Hypothalamus (tissue), 51 donors: ENCODE measurements around the gene PRDM16.

Source experiments
- DNase-seq, 51 donors: peaks; one replicate each; lab custom pipeline; 2025; lab: John Stamatoyannopoulos, UW

Gene PRDM16

GRCh38 chr1:3116560-3116959, 47.6 kb downstream of the PRDM16 start:
- no peak for DNase-seq

DNA sequence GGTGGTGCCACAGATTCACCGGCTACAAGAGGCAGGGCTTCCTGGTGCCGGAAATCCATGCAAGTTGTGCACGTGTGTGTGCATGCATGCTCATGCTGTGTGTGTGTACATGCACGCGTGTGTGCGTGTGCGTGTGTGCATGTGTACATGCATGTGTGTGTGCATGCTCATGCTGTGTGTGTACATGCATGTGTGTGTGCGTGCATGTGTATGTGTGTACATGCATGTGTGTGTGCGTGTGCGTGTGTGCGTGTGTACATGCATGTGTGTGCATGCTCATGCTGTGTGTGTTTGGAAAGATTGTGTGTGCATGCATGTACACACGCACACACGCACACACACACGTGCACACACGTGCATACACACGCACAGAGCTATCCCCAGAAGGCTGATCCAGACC, 48.9 kb downstream of the PRDM16 start:
- no peak for DNase-seq

GRCh38 chr1:3119061-3119460, 50.1 kb downstream of the PRDM16 start:
- no peak for DNase-seq

- DNase-seq: no peak
Observed at GRCh38 chr1:3119725-3120124, 50.7 kb downstream of the PRDM16 start.

DNA sequence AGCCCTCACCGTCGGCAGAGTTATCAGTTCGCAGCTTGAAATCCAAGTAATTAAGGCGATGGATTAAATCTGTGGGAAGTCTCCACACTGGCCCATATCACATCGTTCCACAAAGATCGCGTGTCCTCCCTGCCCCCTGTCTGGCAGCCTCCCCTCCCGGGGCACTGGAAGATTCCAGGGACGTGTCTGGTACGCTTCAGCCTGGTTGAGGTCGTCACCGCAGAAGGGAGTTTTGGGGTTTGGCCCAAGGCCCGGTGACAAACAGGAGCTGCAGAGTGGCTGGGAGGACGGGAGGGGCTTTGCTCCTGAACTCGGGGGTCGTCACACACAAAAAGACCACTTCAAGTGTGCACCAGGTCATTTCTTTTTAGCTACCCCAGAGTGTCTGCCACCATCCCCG, 51.1 kb downstream of the PRDM16 start:
- no peak for DNase-seq

- no peak for DNase-seq
Observed at GRCh38 chr1:3120994-3121393, 52.0 kb downstream of the PRDM16 start.

DNA sequence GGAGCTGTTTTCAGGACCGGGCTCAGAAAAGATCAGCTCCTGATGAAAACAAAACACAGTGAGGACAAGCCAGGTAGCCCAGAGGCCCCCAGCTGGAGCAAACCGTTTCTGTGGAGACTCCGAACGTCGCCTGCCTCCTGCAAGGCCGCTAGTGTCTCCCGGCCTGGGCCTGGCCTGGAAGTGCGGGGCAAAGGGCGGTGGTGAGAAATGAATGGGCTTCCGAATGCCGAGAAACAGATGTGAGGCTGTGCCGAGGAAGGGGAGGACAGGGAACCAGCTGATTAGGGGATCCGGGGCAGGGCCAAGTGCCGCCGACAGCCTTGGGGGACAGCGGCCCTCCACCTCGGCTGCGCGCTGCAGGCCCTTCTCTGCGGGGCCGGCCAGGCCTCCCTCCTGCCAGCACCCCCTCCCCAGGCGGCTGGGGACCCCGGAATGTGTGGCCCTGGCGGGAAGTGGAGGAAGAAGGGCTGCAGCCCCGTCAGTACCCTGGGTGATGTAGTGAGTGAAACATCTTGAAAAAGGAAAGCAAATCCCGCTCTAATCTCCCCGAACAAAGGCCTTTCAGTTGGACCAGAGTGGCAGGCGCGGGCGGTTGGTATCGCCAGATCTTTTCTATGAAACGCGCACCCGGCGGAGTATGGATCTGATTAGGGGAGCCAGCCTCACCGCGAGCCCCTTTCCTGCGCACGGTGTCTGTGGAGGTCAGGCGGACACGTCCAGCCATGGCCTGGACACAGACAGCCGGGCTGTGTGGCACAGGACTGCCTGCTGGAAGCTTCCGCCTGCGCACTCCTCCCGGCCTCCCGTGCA, 52.6 kb downstream of the PRDM16 start:
- no peak for DNase-seq

- no peak for DNase-seq
Observed at GRCh38 chr1:3122311-3122710, 53.3 kb downstream of the PRDM16 start.

GRCh38 chr1:3124246-3124645, 55.2 kb downstream of the PRDM16 start:
- no peak for DNase-seq

DNA sequence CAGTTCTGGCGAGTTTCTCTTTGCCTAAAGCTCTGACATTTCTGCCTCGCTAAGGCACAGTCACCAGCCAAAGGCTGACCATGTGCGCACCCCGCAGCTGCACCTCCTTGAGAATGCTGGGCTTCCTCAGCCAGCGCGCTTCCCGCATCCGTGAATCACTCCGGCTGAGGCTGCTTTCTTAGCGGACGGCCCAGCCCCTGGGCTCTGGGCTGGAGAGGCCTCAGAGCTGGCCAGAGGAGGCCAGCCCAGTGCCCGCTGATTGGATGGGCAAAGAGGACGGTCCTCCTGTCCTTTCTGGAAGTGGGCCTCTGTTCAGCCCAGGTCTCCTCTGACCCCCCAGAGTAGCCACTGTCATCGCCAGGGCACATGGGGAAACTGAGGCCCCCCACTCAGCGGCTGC, 56.1 kb downstream of the PRDM16 start:
- DNase-seq: peak in 8 of 51 donors; percentile 10 to 55 (median 40)

DNA sequence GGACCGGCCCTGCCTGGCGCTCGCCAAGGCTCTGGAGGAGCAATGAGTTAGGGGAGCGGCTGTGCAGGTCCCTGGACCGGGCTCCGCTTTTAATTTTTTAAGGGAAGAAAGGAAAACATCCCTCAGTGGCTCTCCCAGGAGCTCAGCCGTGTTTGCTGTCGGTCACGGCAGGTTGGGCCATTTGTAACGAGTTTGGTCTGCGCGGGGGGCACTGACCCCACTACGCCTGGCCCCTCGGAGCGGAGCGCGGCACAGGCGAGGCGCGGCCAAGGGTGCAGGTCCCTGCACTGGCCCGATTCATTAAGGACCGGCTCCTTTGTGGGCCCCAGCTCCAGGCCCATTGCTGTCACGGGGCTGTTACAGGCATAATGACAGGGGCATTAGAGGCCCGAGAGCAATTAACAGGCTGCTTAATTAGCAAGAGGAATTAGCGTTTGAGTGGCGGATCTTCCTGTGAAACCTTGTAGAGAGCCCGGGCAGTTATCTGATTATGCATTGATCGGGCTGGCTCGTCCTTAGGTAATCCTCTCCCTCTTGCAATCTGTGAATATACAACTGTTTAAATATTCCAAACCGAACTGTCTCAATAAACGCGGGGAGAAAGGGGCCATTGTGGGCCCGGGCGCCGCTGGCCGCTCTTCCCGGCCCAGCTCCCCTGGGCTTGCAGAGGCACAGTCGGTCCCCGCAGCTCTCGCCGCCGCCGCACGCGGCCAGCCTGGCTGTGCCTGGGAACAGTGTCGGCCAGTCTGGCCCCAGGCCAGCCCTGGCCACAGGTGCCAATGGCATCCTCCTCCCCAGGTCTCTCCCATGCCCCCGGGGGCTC, 56.8 kb downstream of the PRDM16 start:
- peak in 12 of 51 donors; percentile 17 to 44 (median 30) for DNase-seq

- DNase-seq: no peak
Observed at GRCh38 chr1:3126756-3127678, 58.0 kb downstream of the PRDM16 start.

- peak in 15 of 51 donors; percentile 16 to 67 (median 38) for DNase-seq
Observed at GRCh38 chr1:3127738-3128137, 58.7 kb downstream of the PRDM16 start.

DNA sequence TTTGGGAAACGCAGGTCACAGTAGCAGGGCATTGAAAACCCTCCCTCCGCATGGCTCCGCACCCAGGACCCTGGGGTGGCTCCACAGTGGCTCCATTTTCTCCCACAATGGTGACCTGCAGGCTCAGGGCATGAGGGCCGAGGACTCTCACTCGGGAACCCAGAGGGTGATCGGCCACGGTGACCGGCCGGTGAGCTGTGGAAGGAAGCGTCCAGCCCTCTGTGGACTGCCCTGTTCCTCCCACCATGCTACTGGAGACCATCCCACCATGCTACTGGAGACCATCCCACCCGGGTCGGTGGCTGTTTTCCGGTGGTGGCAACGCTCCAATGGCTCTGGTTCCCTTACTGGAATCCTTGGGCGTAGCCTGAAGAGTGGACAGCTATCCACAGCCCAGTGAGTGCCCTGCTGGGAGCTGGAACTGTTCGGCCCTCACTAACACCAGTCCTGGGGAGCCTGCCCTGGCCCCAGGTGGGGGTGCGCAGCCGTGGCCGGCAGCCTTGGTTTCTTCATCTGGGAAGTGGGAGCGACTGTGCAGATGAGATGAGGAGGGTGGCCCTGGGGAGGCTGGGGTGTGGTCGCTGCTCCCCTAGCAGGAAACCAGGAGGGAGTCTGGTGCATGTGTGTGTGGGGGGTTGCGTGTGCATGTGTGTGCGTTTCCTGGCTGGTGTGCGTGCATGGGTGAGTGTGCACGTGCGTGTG, 59.6 kb downstream of the PRDM16 start:
- no peak for DNase-seq

DNA sequence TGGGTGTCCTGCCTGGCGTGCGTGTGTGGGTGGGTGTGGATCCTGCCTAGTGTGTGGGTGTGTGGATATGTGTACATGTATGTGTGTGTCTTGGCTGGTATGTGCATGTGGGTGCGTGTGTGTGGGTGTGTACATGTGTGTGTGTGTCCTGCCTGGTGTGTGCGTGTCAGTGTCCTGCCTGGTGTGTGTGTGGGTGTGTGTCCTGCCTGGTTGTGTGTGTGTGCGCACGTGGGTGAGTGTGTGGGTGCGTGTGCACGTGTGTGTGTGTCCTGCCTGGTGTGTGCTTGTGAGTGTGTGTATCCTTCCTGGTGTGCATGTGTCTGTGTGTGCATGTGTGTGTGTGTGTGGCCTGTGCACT, 60.1 kb downstream of the PRDM16 start:
- no peak for DNase-seq

- DNase-seq: no peak
Observed at GRCh38 chr1:3130268-3130667, 61.3 kb downstream of the PRDM16 start.

GRCh38 chr1:3132660-3133059, 63.7 kb downstream of the PRDM16 start:
- DNase-seq: no peak

DNA sequence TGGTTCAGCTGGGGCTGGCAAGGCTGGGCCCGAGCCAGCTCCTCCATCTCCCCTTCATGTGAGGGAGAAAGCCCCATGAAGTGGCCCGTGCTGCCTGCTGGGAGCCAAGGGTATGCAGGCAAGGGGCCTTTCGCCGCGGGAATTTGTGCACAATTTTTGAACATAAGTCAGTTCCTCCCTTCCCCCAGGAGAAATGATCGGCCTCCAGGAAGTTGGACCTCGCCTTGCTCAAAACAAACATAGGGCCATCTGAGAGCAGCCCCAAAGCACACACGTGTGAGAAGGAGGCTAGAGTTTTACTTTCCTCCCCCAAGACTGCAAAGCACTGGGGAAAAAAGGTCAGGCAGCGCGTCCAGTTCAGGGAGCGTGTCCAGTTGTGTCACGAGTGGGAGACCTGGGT, 64.7 kb downstream of the PRDM16 start:
- DNase-seq: no peak

GRCh38 chr1:3134381-3135072, 65.5 kb downstream of the PRDM16 start:
- DNase-seq: no peak
